DOHH2 (cell line): ENCODE results near the gene MBOAT1.

Experiments
- CTCF ChIP-seq: fragments of 200-600 bp; sonication (generic); IDR thresholded peaks from one replicate; pipeline ENCODE4 v1.5.1; 2014; ENCODE audit warnings: antibody characterized with exemption, mild to moderate bottlenecking, low read depth, low read length; ENCODE audit not compliant: poor library complexity, severe bottlenecking
- EZH2phosphoT487 ChIP-seq: fragments of 200-600 bp; sonication (generic); IDR thresholded peaks from 2 replicates; pipeline ENCODE4 v1.6.1; 2017; ENCODE audit warnings: borderline replicate concordance, mild to moderate bottlenecking, antibody characterized with exemption, low read length, moderate library complexity, mixed read lengths

- TF ChIP-seq CTCF (no peak), EZH2phosphoT487 (no peak)
Observed at GRCh38 chr6:20217324-20217855, 5.1 kb upstream of the MBOAT1 start.
